Left hindlimb (tissue), 1 donor: ENCODE data around the gene ACOXL.

Experiments used
- DNase-seq: peaks from one replicate; pipeline ENCODE4 v3.0.0-alpha.2; 2018

The ACOXL gene

GRCh38 chr2:110759411-110759810 lies 27.0 kb downstream of the ACOXL start:
- no peak for DNase-seq

GRCh38 chr2:110764931-110765330 lies 32.6 kb downstream of the ACOXL start:
- no peak for DNase-seq

- DNase-seq: no peak
Observed at GRCh38 chr2:110766291-110766690, 33.9 kb downstream of the ACOXL start.

GRCh38 chr2:110768591-110768990 lies 36.2 kb downstream of the ACOXL start:
- no peak for DNase-seq

GRCh38 chr2:110770404-110770958 lies 38.1 kb downstream of the ACOXL start:
- peak; percentile 60 for DNase-seq

GRCh38 chr2:110770959-110771431 lies 38.6 kb downstream of the ACOXL start:
- peak; percentile 84 for DNase-seq

GRCh38 chr2:110771547-110772382 lies 39.4 kb downstream of the ACOXL start:
- DNase-seq: no peak

GRCh38 chr2:110772383-110772755 lies 40.0 kb downstream of the ACOXL start:
- DNase-seq: no peak

- peak; percentile 76 for DNase-seq
Observed at GRCh38 chr2:110773401-110773921, 41.1 kb downstream of the ACOXL start.

GRCh38 chr2:110774701-110775100 lies 42.3 kb downstream of the ACOXL start:
- no peak for DNase-seq

GRCh38 chr2:110777531-110778311 lies 45.3 kb downstream of the ACOXL start:
- peak; percentile 51 for DNase-seq

- no peak for DNase-seq
Observed at GRCh38 chr2:110780461-110780860, 48.1 kb downstream of the ACOXL start.

GRCh38 chr2:110783196-110783873 lies 51.0 kb downstream of the ACOXL start:
- no peak for DNase-seq

GRCh38 chr2:110784047-110784631 lies 51.8 kb downstream of the ACOXL start:
- no peak for DNase-seq

GRCh38 chr2:110785439-110785838 lies 53.1 kb downstream of the ACOXL start:
- no peak for DNase-seq

GRCh38 chr2:110788976-110789375 lies 56.6 kb downstream of the ACOXL start:
- DNase-seq: no peak

GRCh38 chr2:110789706-110790105 lies 57.3 kb downstream of the ACOXL start:
- no peak for DNase-seq

GRCh38 chr2:110790907-110791306 lies 58.5 kb downstream of the ACOXL start:
- DNase-seq: no peak

- no peak for DNase-seq
Observed at GRCh38 chr2:110791435-110791834, 59.1 kb downstream of the ACOXL start.

- no peak for DNase-seq
Observed at GRCh38 chr2:110793034-110793433, 60.7 kb downstream of the ACOXL start.

- DNase-seq: no peak
Observed at GRCh38 chr2:110794390-110794789, 62.0 kb downstream of the ACOXL start.

- no peak for DNase-seq
Observed at GRCh38 chr2:110794951-110795350, 62.6 kb downstream of the ACOXL start.
